ENCODE results near the gene PCDHGC3.

Gene PCDHGC3

GRCh38 chr5:141508798-141509611, 33.2 kb downstream of the PCDHGC3 start:
- DNase-seq: peak in 1 of 2 experiments; percentile 53

- DNase-seq: no peak
These were observed 34.4 kb downstream of the PCDHGC3 start for GRCh38 chr5:141510160-141510559.

DNA sequence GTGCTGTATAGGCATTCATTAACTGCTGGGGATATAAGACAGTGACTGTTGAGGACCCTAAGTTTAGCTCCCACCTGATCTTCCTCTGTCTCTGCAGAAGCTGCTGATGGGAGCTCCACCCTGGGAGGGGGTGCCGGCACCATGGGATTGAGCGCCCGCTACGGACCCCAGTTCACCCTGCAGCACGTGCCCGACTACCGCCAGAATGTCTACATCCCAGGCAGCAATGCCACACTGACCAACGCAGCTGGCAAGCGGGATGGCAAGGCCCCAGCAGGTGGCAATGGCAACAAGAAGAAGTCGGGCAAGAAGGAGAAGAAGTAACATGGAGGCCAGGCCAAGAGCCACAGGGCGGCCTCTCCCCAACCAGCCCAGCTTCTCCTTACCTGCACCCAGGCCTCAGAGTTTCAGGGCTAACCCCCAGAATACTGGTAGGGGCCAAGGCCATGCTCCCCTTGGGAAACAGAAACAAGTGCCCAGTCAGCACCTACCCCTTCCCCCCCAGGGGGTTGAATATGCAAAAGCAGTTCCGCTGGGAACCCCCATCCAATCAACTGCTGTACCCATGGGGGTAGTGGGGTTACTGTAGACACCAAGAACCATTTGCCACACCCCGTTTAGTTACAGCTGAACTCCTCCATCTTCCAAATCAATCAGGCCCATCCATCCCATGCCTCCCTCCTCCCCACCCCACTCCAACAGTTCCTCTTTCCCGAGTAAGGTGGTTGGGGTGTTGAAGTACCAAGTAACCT, 35.3 kb downstream of the PCDHGC3 start:
- DNase-seq: no peak

DNA sequence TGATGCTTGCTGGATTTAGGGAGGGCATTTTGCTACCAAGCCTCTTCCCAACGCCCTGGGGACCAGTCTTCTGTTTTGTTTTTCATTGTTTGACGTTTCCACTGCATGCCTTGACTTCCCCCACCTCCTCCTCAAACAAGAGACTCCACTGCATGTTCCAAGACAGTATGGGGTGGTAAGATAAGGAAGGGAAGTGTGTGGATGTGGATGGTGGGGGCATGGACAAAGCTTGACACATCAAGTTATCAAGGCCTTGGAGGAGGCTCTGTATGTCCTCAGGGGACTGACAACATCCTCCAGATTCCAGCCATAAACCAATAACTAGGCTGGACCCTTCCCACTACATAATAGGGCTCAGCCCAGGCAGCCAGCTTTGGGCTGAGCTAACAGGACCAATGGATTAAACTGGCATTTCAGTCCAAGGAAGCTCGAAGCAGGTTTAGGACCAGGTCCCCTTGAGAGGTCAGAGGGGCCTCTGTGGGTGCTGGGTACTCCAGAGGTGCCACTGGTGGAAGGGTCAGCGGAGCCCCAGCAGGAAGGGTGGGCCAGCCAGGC, 36.1 kb downstream of the PCDHGC3 start:
- DNase-seq: no peak

DNA sequence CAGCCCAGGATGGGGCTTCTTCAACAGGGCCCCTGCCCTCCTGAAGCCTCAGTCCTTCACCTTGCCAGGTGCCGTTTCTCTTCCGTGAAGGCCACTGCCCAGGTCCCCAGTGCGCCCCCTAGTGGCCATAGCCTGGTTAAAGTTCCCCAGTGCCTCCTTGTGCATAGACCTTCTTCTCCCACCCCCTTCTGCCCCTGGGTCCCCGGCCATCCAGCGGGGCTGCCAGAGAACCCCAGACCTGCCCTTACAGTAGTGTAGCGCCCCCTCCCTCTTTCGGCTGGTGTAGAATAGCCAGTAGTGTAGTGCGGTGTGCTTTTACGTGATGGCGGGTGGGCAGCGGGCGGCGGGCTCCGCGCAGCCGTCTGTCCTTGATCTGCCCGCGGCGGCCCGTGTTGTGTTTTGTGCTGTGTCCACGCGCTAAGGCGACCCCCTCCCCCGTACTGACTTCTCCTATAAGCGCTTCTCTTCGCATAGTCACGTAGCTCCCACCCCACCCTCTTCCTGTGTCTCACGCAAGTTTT, 36.7 kb downstream of the PCDHGC3 start:
- peak; percentile 70 to 93 for DNase-seq

GRCh38 chr5:141512911-141513626, 37.3 kb downstream of the PCDHGC3 start:
- peak; percentile 32 to 74 for DNase-seq

DNA sequence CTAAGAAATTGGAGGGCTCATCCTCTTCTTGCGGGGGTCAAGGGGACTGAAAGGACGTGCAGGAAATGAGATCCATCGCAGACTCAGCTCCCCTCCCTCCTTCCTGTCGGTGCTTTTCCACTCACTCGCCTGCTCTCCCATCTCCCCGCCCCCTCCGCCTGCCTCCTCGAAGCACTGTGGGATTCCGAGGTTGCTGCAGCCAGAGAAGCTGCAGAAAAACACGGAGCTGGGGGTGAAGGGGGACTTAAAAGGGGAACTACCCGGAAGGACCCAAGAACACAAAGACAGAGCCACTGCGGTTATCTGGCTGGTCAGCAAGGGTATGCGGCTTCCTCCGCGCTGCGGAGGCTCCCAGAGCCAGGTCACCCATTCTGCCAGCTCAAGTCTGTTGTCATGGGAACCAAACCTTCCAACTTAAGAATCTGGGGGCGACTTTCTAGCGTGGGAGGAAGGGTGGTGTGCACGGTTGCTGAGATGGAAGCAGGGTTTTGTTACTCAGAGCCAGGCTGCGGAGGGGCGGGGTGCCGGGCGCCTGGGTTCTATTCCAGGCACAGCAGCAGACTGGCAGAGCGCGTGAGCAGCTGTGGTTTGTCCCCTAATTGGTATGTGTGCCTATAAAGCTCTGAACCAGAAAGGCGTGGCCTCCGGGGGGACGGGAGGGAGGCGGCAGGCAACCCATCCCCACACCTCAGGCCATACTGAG, 38.0 kb downstream of the PCDHGC3 start:
- DNase-seq: peak; percentile 53 to 77

DNA sequence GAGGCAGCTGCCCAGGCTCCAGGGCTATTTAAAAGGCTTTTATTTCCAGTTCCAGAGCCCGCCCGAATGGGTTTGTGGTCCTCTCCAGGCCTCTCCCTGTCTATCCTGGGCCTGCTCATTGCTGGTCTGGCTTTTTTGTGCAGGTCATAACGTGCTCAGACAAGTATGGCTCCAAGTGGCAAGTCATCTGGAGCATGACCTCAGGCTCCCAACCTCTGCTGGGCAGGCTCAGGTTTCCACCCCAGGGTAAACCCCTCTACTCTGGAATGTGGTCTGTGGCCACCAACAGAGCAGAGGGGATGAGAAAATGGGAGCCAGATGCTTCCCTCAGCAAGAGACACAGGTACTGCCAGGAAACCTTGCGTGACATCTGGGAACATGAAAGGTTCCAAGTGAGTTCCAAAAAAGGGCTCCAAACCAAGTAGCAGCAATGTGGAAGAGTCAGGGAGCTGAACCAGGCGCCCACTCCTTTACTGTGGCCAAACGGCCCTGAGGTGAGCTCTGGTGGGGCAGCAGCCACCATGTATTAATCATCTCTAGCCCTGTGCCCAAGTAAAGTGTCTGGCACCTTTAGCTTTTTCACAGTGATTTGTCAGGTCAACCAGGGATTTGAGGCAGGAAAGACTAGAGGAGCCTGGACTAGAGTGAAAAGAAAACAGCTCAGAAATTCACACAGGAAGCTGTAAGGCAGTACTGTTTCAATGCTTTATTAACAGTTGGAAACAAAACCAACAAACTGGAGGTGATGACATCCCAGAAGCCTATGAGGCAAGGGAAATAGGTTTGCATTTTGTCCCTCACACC, 38.8 kb downstream of the PCDHGC3 start:
- DNase-seq: no peak

- no peak for DNase-seq
These were observed 39.4 kb downstream of the PCDHGC3 start for GRCh38 chr5:141515141-141515540.

DNA sequence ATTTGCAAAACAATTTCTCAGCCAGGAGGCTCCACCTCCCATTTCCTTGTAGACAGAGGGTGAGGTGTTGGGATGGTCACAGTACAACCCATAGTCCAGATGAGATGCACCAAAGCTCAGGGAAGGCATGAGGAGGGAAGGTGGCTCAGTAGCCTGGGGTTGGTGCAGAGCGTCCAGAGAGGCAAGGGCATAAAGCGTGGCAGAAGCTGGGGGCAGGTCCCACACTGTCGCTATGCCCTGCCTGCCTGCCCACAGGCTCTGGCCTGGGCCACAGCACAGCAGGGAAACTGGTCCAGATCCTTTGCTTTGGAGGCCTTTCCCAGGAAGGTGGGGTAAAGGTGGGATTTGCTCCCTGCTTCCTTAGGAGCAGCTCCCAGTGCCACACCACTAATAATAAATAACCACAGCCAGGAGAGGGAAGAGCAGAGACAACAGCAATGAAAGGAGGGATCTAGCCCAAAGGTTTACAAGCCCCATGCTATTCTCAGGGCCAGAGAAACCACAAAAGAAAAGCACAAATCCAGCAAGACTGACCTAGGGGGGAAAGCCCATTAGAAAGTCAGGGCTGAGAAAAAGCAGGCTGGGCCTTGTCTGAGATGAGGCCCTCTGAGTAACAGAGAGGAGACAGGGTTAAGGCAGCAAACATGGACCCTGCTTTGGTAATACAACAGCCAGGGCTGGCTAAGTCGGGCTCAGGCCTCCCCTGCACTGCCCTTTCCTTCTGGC, 40.3 kb downstream of the PCDHGC3 start:
- no peak for DNase-seq

GRCh38 chr5:141516672-141517025, 40.9 kb downstream of the PCDHGC3 start:
- DNase-seq: no peak

DNA sequence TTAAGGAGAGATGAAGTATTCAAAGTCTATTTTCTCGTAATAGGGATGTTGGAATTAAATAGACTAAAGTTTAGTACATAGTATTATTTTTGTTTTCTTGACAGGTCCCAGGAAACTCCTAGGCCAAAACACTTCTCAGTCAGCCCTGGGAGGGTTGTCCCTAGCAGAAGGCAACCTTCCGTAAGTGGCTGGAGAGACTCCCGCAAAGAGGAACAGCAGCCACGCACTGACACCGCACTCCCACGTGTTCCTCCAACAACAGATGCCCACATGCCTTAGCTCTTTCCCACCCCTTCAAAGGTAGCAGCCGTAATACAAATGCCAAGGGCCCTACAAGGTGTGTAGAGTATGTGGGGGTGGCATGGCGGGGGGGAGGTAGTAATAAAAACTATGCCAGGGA, 41.5 kb downstream of the PCDHGC3 start:
- DNase-seq: no peak

- DNase-seq: no peak
These were observed 42.3 kb downstream of the PCDHGC3 start for GRCh38 chr5:141517880-141518617.

DNA sequence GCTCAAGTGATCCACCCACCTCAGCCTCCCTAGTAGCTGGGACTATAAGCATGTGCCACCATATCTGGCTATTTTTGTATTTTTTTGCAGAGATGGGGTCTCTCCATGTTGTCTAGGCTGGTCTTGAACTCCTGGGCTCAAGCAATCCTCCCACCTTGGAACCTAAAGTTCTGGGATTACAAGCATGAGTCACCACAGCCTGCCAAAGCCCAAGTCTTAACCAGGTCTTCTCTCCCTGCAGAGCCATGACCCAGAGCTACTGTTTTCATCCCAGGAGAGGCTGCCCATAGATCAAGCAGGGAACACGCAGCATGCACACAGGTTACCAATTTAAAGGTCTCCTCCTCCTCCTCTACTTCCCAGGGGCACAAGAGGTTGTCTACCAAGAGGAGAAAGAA, 42.9 kb downstream of the PCDHGC3 start:
- no peak for DNase-seq

- no peak for DNase-seq
These were observed 44.1 kb downstream of the PCDHGC3 start for GRCh38 chr5:141519605-141520565.

DNA sequence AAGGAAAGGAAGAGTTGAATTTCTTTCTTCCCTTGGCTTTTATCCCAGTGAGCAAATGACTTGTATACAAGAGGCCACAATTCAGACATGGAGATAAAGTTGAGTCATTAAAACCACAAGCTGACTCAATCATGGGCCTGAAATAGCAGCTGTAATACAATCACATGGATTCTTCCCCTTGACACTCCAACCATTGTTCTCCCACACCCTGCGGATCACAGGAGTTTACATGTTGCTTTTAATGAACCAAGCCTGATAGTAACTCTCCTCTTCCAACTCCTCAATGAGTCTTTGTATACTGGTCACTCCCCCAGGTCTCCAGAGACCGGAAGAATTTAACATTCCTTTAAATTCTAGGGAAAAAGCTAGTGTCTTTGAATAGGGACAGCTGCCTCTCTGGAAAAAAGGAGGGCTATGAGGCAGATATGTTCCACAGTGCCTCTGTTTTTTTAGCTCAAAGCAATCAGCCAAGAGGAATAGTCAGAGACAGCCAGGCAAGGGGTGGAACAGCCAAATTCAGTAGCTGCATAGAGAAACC, 45.5 kb downstream of the PCDHGC3 start:
- peak; percentile 41 to 43 for DNase-seq

DNA sequence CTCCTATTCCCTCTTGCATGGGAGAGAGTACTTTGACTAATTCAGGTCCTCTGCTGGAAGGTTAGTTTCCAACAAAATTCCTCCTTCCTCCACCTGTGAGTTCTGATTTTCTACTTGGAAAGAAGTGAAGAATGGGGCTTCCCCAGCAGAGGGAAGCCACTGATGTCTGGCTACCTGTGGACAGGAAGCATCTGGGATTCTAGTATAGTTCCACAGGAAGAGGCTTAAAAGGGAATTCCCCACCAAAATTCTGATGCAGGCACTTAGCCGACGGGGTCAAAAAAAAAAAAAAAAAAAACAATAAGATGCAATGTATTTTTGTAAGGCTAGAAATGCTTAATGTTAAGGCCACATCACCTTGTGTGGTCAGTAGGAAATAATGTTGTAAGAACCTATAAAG, 46.5 kb downstream of the PCDHGC3 start:
- no peak for DNase-seq

GRCh38 chr5:141523991-141524390, 48.2 kb downstream of the PCDHGC3 start:
- no peak for DNase-seq
